ENCODE results near the gene C1QL1.

Gene C1QL1

GRCh38 chr17:44960691-44961090 is 7.4 kb downstream of the C1QL1 start:
- Histone ChIP-seq H3K4me2 (ENCODE audit: insufficient read depth, low read length) (no peak overlapping the region), H4K20me1 (ENCODE audit: insufficient read depth, low read length) (no peaks in the 10 kb centered on the region; the same call in 1 of the 2 replicates), H3K36me3 (ENCODE audit: insufficient read depth, low read length) (no peaks in the 10 kb centered on the region), H3K4me1 (ENCODE audit: insufficient read depth, low read length) (no peaks in the 10 kb centered on the region), H3K9me3 (ENCODE audit: insufficient read depth, low read length, severe bottlenecking) (no peaks in the 10 kb centered on the region), H3K9ac (ENCODE audit: low read depth, low read length) (no peak overlapping the region), H3K27me3 (ENCODE audit: insufficient read depth, low read length, poor library complexity) (no peaks in the 10 kb centered on the region), H3K4me3 (ENCODE audit: low read depth in 1 of 2, low read length in 2 of 2) (no peak overlapping the region), H3K79me2 (ENCODE audit: insufficient read depth, low read length) (no peaks in the 10 kb centered on the region), H3K27ac (ENCODE audit: low read length) (no peak overlapping the region), H2AFZ (ENCODE audit: low read depth, low read length) (no peak overlapping the region)
- no peak for DNase-seq
- TF ChIP-seq CTCF (IDR thresholded peaks at IDR 0.05; ENCODE audit: borderline replicate concordance, extremely low read depth, low read length, poor library complexity, severe bottlenecking) (no peak), EZH2 (IDR thresholded peaks at IDR 0.05; ENCODE audit: borderline replicate concordance, low read depth, low read length, severe bottlenecking) (no peak)
- ATAC-seq (ENCODE audit: insufficient read depth, low read depth): no peak

GRCh38 chr17:44959821-44960531 is 8.1 kb downstream of the C1QL1 start:
- Histone ChIP-seq H3K4me3 (ENCODE audit: low read depth in 1 of 2, low read length in 2 of 2) (no peak overlapping the region), H4K20me1 (ENCODE audit: insufficient read depth, low read length) (no peaks in the 10 kb centered on the region; the same call in 1 of the 2 replicates), H3K4me2 (ENCODE audit: insufficient read depth, low read length) (no peak overlapping the region), H3K79me2 (ENCODE audit: insufficient read depth, low read length) (no peaks in the 10 kb centered on the region), H3K27ac (ENCODE audit: low read length) (no peak overlapping the region), H3K9ac (ENCODE audit: low read depth, low read length) (no peak overlapping the region), H3K4me1 (ENCODE audit: insufficient read depth, low read length) (no peaks in the 10 kb centered on the region), H3K27me3 (ENCODE audit: insufficient read depth, low read length, poor library complexity) (no peaks in the 10 kb centered on the region), H3K9me3 (ENCODE audit: insufficient read depth, low read length, severe bottlenecking) (no peaks in the 10 kb centered on the region), H3K36me3 (ENCODE audit: insufficient read depth, low read length) (no peaks in the 10 kb centered on the region), H2AFZ (ENCODE audit: low read depth, low read length) (no peak overlapping the region)
- no peak for TF ChIP-seq CTCF (IDR thresholded peaks at IDR 0.05; ENCODE audit: borderline replicate concordance, extremely low read depth, low read length, poor library complexity, severe bottlenecking)
- TF ChIP-seq EZH2 (IDR thresholded peaks at IDR 0.05; ENCODE audit: borderline replicate concordance, low read depth, low read length, severe bottlenecking): no peak
- no peak for DNase-seq
- ATAC-seq (ENCODE audit: insufficient read depth, low read depth): no peak

GRCh38 chr17:44956998-44957981 is 10.8 kb downstream of the C1QL1 start:
- no peak for DNase-seq
- H3K27ac ChIP-seq (ENCODE audit: low read length): no peak overlapping the region
- H3K36me3 ChIP-seq (ENCODE audit: insufficient read depth, low read length): no peaks in the 10 kb centered on the region
- no peaks in the 10 kb centered on the region for H3K79me2 ChIP-seq (ENCODE audit: insufficient read depth, low read length)
- no peak overlapping the region for H3K9ac ChIP-seq (ENCODE audit: low read depth, low read length)
- H2AFZ ChIP-seq (ENCODE audit: low read depth, low read length): no peak overlapping the region
- no peak for TF ChIP-seq EZH2 (IDR thresholded peaks at IDR 0.05; ENCODE audit: borderline replicate concordance, low read depth, low read length, severe bottlenecking)
- no peak for TF ChIP-seq CTCF (IDR thresholded peaks at IDR 0.05; ENCODE audit: borderline replicate concordance, extremely low read depth, low read length, poor library complexity, severe bottlenecking)
- no peaks in the 10 kb centered on the region for H3K9me3 ChIP-seq (ENCODE audit: insufficient read depth, low read length, severe bottlenecking)
- no peaks in the 10 kb centered on the region for H4K20me1 ChIP-seq (ENCODE audit: insufficient read depth, low read length)
- H3K4me2 ChIP-seq (ENCODE audit: insufficient read depth, low read length): no peak overlapping the region
- H3K27me3 ChIP-seq (ENCODE audit: insufficient read depth, low read length, poor library complexity): no peaks in the 10 kb centered on the region
- H3K4me1 ChIP-seq (ENCODE audit: insufficient read depth, low read length): no peaks in the 10 kb centered on the region
- no peak; the same call in 2 of the 3 replicates for ATAC-seq (ENCODE audit: insufficient read depth, low read depth)
- H3K4me3 ChIP-seq (ENCODE audit: low read depth in 1 of 2, low read length in 2 of 2): no peak overlapping the region
